ENCODE measurements around the gene CLEC3B. TPM values are rescaled to one million over a fixed set of nuclear protein-coding genes. Genes with fewer than 3 reads are reported as not detected.

The CLEC3B gene
- polyA plus RNA-seq, 3 donors = 3.9 to 22.7 (median 14.5) TPM

GRCh38 chr3:45000823-45001222 lies 25.3 kb upstream of the CLEC3B start:
- H3K27me3 Mint-ChIP-seq (ENCODE audit: low read depth in 3 of 3) = no peaks in the 10 kb centered on the region
- H3K4me1 Mint-ChIP-seq = no peaks in the 10 kb centered on the region
- Histone ChIP-seq H3K9me3 (replicated peaks in 1 of 2; ENCODE audit: control insufficient read depth in 1 of 2, insufficient read depth in 1 of 2, low read length in 2 of 2) (no peaks in the 10 kb centered on the region), H3K9ac (ENCODE audit: insufficient read depth, low read length, poor library complexity, severe bottlenecking) (no peak overlapping the region), H3K27me3 (ENCODE audit: control insufficient read depth in 2 of 2, insufficient read depth in 2 of 2, low read length in 2 of 2) (no peaks in the 10 kb centered on the region), H3K27ac (ENCODE audit: low read depth in 1 of 2, low read length in 2 of 2) (no peak overlapping the region), H4K20me1 (ENCODE audit: insufficient read depth, low read length) (no peaks in the 10 kb centered on the region), H3K36me3 (replicated peaks in 1 of 2; ENCODE audit: control insufficient read depth in 1 of 2, insufficient read depth in 2 of 2, low read length in 2 of 2) (peaks cover 77 to 99% of the 10 kb centered on the region in 2 donors), H3K4me2 (replicated peaks; ENCODE audit: extremely low read depth, low read length, poor library complexity, severe bottlenecking) (no peak overlapping the region), H2AFZ (ENCODE audit: insufficient read depth, low read depth, low read length, poor library complexity, severe bottlenecking) (no peak overlapping the region), H3K4me1 (ENCODE audit: control insufficient read depth in 1 of 2, insufficient read depth in 2 of 2, low read length in 2 of 2) (no peaks in the 10 kb centered on the region), H3K4me3 (replicated peaks in 1 of 3; ENCODE audit: low read depth in 2 of 3, low read length in 3 of 3) (no peak overlapping the region), H3K79me2 (ENCODE audit: insufficient read depth, low read length) (no peaks in the 10 kb centered on the region)
- H3K36me3 Mint-ChIP-seq = peaks cover 81 to 85% of the 10 kb centered on the region in 2 donors
- intact Hi-C loops (cut with micrococcal nuclease) = no loop called here
- H3K9me3 Mint-ChIP-seq = peaks cover 0 to 3% (median 0%) of the 10 kb centered on the region in 7 donors
- WGBS (ENCODE audit: insufficient coverage) = 100% methylated on average over 3 of the region's 4 CpGs
- H3K27ac Mint-ChIP-seq = peak overlapping the region in 1 of 7 donors; percentile 53
- H3K4me3 Mint-ChIP-seq = no peak overlapping the region
- no peak for DNase-seq
- no peak for TF ChIP-seq CTCF (IDR thresholded peaks at IDR 0.05)

- Histone ChIP-seq H2AFZ (ENCODE audit: insufficient read depth, low read depth, low read length, poor library complexity, severe bottlenecking) (no peak overlapping the region), H3K36me3 (replicated peaks in 1 of 2; ENCODE audit: control insufficient read depth in 1 of 2, insufficient read depth in 2 of 2, low read length in 2 of 2) (peaks cover 72 to 89% of the 10 kb centered on the region in 2 donors), H3K9ac (ENCODE audit: insufficient read depth, low read length, poor library complexity, severe bottlenecking) (no peak overlapping the region), H3K27ac (ENCODE audit: low read depth in 1 of 2, low read length in 2 of 2) (no peak overlapping the region), H3K27me3 (ENCODE audit: control insufficient read depth in 2 of 2, insufficient read depth in 2 of 2, low read length in 2 of 2) (no peaks in the 10 kb centered on the region), H3K9me3 (replicated peaks in 1 of 2; ENCODE audit: control insufficient read depth in 1 of 2, insufficient read depth in 1 of 2, low read length in 2 of 2) (no peaks in the 10 kb centered on the region), H3K79me2 (ENCODE audit: insufficient read depth, low read length) (no peaks in the 10 kb centered on the region), H3K4me3 (replicated peaks in 1 of 3; ENCODE audit: low read depth in 2 of 3, low read length in 3 of 3) (no peak overlapping the region), H3K4me2 (replicated peaks; ENCODE audit: extremely low read depth, low read length, poor library complexity, severe bottlenecking) (no peak overlapping the region), H4K20me1 (ENCODE audit: insufficient read depth, low read length) (no peaks in the 10 kb centered on the region), H3K4me1 (ENCODE audit: control insufficient read depth in 1 of 2, insufficient read depth in 2 of 2, low read length in 2 of 2) (no peaks in the 10 kb centered on the region)
- Mint-ChIP-seq H3K4me3 (no peak overlapping the region), H3K36me3 (peaks cover 73 to 81% of the 10 kb centered on the region in 2 donors), H3K4me1 (no peaks in the 10 kb centered on the region), H3K27me3 (ENCODE audit: low read depth in 3 of 3) (no peaks in the 10 kb centered on the region), H3K27ac (no peak overlapping the region), H3K9me3 (peaks cover 0 to 3% (median 0%) of the 10 kb centered on the region in 7 donors)
- no peak for TF ChIP-seq CTCF (IDR thresholded peaks at IDR 0.05)
- intact Hi-C loops (cut with micrococcal nuclease) = no loop called here
- DNase-seq = no peak
- WGBS (ENCODE audit: insufficient coverage) = no CpG with 5 or more reads among the region's 3 CpGs
Measured at GRCh38 chr3:45001738-45002137, 24.4 kb upstream of the CLEC3B start.

All from CD14-positive monocyte (primary cell).